HG02852 (cell line): ENCODE data around the gene ANKRD30B.
"Not testable (repeated sequence)": the region's sequence is repeated elsewhere in the genome, so short reads cannot be mapped to it uniquely, and the experiment has no call there.

Experiments
- ATAC-seq: cut with Tn5 transposase; IDR thresholded peaks from one replicate; pipeline ENCODE4 v1.9.1; 2021; ENCODE audit warnings: mild to moderate bottlenecking, moderate library complexity; ENCODE audit not compliant: unreplicated experiment

ANKRD30B gene

GRCh38 chr18:14747513-14748474 lies at the start of gene ANKRD30B:
Gene ANKRD30B (plus strand): TSS chr18:14748172. CDS start chr18:14748420, 248 bp downstream.
- ATAC-seq, result no peak

GRCh38 chr18:14701286-14702040 lies 46.5 kb upstream of the ANKRD30B start:
- ATAC-seq, result not testable (repeated sequence)

- ATAC-seq, result not testable (repeated sequence)
These were observed 38.2 kb upstream of the ANKRD30B start for GRCh38 chr18:14709761-14710160.

- not testable (repeated sequence) for ATAC-seq
These were observed 26.4 kb upstream of the ANKRD30B start for GRCh38 chr18:14721569-14721968.

GRCh38 chr18:14739056-14739455 lies 8.9 kb upstream of the ANKRD30B start:
- not testable (repeated sequence) for ATAC-seq

- no peak for ATAC-seq
These were observed 1.1 kb upstream of the ANKRD30B start for GRCh38 chr18:14746897-14747296.

- ATAC-seq, result no peak
These were observed 524 bp downstream of the ANKRD30B start for GRCh38 chr18:14748496-14748895.

- not testable (repeated sequence) for ATAC-seq
These were observed 15.6 kb downstream of the ANKRD30B start for GRCh38 chr18:14763566-14763965.

GRCh38 chr18:14767474-14767873 lies 19.5 kb downstream of the ANKRD30B start:
- ATAC-seq, result no peak

- ATAC-seq, result no peak
These were observed 20.3 kb downstream of the ANKRD30B start for GRCh38 chr18:14768241-14768640.

GRCh38 chr18:14769381-14769780 lies 21.4 kb downstream of the ANKRD30B start:
- no peak for ATAC-seq

GRCh38 chr18:14776801-14777200 lies 28.8 kb downstream of the ANKRD30B start:
- no peak for ATAC-seq

GRCh38 chr18:14781671-14782070 lies 33.7 kb downstream of the ANKRD30B start:
- ATAC-seq, result no peak

GRCh38 chr18:14784133-14784532 lies 36.2 kb downstream of the ANKRD30B start:
- no peak for ATAC-seq

- not testable (repeated sequence) for ATAC-seq
These were observed 48.9 kb downstream of the ANKRD30B start for GRCh38 chr18:14796876-14797275.

- not testable (repeated sequence) for ATAC-seq
These were observed 50.2 kb downstream of the ANKRD30B start for GRCh38 chr18:14797969-14798764.

- ATAC-seq, result not testable (repeated sequence)
These were observed 63.1 kb downstream of the ANKRD30B start for GRCh38 chr18:14811081-14811480.

GRCh38 chr18:14826972-14827632 lies 79.1 kb downstream of the ANKRD30B start:
- not testable (repeated sequence) for ATAC-seq

- not testable (repeated sequence) for ATAC-seq
These were observed 93.6 kb downstream of the ANKRD30B start for GRCh38 chr18:14841607-14842006.

GRCh38 chr18:14851533-14851932 lies 103.6 kb downstream of the ANKRD30B start:
- ATAC-seq, result not testable (repeated sequence)
